Endothelial cell (in vitro differentiated cells): ENCODE data around the gene GAN. TPM values are rescaled to one million over a fixed set of nuclear protein-coding genes. Genes with fewer than 3 reads are reported as not detected.
A peak's percentile ranks its signal among the peaks of the same experiment; 100 is the strongest.

Experiments used
- DNase-seq: peaks from one replicate; pipeline ENCODE4 v3.0.0; 2021; ENCODE audit warnings: low spot score
- H3K27ac Mint-ChIP-seq: one replicate; pipeline ENCODE4 v1.8.0; 2021; ENCODE audit warnings: mixed read lengths, inconsistent platforms; ENCODE audit not compliant: unreplicated experiment
- H3K27me3 Mint-ChIP-seq: one replicate; pipeline ENCODE4 v1.8.0; 2021; ENCODE audit warnings: mild to moderate bottlenecking, moderate library complexity, mixed read lengths, inconsistent platforms; ENCODE audit not compliant: unreplicated experiment
- H3K36me3 Mint-ChIP-seq: one replicate; pipeline ENCODE4 v1.8.0; 2021; ENCODE audit warnings: mild to moderate bottlenecking, low read depth, mixed read lengths, inconsistent platforms; ENCODE audit not compliant: unreplicated experiment
- H3K4me1 Mint-ChIP-seq: one replicate; pipeline ENCODE4 v1.8.0; 2021; ENCODE audit warnings: mild to moderate bottlenecking, mixed read lengths, inconsistent platforms; ENCODE audit not compliant: unreplicated experiment
- H3K4me3 Mint-ChIP-seq: one replicate; pipeline ENCODE4 v1.8.0; 2021; ENCODE audit warnings: mild to moderate bottlenecking, mixed read lengths, inconsistent platforms; ENCODE audit not compliant: unreplicated experiment
- H3K9me3 Mint-ChIP-seq: one replicate; pipeline ENCODE4 v1.8.0; 2021; ENCODE audit warnings: mixed read lengths, inconsistent platforms; ENCODE audit not compliant: unreplicated experiment
- total RNA-seq: library from RNA; stranded (reverse); fragmentation: NEBNext Ultra II Directional; extraction: Animal tissue kit (Norgen Biotek cat#: 25700); gene quantifications from one replicate; pipeline ENCODE4 v1.2.1, GENCODE V29; 2021; ENCODE audit not compliant: unreplicated experiment
- TF ChIP-seq, protein P1 (sequence below): fragments of 200-600 bp; sonication (generic); IDR thresholded peaks from one replicate; pipeline ENCODE4 v1.5.0; 2021; ENCODE audit warnings: antibody characterized with exemption; ENCODE audit not compliant: unreplicated experiment

The GAN gene
- total RNA-seq, 1 donor from 2014 or later = 24.2 TPM

DNA sequence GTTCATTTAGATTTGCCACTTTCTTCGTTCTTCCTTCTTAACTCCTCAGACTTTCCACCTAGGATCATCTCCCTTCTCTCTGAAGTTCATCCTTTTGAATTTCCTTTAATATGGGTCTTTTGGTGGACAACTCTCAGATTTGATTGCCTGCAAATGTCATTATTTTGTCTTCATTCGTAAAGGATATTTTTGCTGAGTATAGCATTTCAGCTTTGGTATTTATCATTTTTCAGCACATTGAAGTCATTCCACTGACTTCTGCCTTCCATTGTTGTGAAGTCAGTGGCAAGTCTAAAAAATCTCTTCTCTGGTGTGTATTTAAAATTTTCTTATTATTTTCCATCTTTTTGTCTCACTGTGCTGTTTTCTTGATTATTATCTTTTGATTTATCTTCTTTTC, 45.4 kb downstream of the GAN start:
- peaks cover 37% of the 10 kb centered on the region for H3K36me3 Mint-ChIP-seq
- H3K27ac Mint-ChIP-seq = no peak overlapping the region
- TF ChIP-seq, protein P1, sequence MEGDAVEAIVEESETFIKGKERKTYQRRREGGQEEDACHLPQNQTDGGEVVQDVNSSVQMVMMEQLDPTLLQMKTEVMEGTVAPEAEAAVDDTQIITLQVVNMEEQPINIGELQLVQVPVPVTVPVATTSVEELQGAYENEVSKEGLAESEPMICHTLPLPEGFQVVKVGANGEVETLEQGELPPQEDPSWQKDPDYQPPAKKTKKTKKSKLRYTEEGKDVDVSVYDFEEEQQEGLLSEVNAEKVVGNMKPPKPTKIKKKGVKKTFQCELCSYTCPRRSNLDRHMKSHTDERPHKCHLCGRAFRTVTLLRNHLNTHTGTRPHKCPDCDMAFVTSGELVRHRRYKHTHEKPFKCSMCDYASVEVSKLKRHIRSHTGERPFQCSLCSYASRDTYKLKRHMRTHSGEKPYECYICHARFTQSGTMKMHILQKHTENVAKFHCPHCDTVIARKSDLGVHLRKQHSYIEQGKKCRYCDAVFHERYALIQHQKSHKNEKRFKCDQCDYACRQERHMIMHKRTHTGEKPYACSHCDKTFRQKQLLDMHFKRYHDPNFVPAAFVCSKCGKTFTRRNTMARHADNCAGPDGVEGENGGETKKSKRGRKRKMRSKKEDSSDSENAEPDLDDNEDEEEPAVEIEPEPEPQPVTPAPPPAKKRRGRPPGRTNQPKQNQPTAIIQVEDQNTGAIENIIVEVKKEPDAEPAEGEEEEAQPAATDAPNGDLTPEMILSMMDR = no peak
- no peak overlapping the region for H3K4me3 Mint-ChIP-seq
- H3K9me3 Mint-ChIP-seq = no peaks in the 10 kb centered on the region
- DNase-seq = no peak
- H3K27me3 Mint-ChIP-seq = peaks cover 3% of the 10 kb centered on the region
- H3K4me1 Mint-ChIP-seq = no peaks in the 10 kb centered on the region

DNA sequence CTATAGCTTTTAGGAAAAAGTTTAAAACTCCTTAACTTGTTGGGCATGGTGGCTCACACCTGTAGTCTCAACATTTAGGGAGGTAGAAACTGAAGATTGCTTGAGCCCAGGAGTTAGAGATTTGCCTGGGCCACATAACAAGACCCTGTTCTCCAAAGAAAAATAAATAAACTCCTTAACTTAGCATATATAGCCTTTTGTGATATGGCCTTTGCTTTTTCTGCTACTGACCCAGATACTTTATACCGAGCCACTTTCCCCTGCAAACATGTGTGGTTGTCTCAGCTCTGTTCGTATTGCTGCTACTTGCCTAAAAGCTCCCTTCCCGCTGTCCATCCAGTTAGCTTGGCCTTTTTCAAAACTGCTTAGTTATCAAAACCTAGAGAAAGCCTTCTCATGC, 51.0 kb downstream of the GAN start:
- Mint-ChIP-seq H3K27ac (no peak overlapping the region), H3K9me3 (no peaks in the 10 kb centered on the region), H3K27me3 (peaks cover 3% of the 10 kb centered on the region), H3K36me3 (peaks cover 26% of the 10 kb centered on the region), H3K4me3 (no peak overlapping the region), H3K4me1 (peaks cover 7% of the 10 kb centered on the region)
- TF ChIP-seq, protein P1 = no peak
- no peak for DNase-seq

DNA sequence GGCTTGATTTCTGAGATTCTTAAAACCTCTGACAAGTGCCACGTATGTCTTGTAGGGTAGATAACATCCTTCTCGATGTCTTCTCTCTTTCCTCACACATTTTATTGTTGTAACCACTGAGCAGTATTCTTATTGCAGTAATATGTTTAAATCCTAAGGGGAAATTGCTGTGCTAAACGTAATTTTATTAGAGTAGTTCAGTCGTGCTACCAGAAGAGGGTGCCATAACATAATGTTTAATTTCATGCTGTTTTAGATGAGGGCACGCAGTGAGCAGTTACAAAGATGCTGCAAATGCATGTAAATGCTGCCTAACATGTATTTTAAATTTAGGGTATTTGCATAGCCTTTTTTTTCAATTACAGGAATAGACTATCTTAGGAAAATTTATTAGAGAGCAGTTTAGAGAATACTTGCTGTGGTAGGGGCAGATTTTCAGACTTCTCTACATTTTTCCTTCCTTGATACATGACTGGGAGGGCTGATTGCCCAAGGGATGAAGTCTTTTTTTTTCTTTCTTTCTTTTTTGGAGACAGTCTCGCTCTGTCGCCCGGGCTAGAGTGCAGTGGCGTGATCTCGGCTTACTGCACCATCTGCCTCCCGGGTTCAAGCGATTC, 51.7 kb downstream of the GAN start:
- peaks cover 26% of the 10 kb centered on the region for H3K36me3 Mint-ChIP-seq
- peaks cover 10% of the 10 kb centered on the region for H3K4me1 Mint-ChIP-seq

DNA sequence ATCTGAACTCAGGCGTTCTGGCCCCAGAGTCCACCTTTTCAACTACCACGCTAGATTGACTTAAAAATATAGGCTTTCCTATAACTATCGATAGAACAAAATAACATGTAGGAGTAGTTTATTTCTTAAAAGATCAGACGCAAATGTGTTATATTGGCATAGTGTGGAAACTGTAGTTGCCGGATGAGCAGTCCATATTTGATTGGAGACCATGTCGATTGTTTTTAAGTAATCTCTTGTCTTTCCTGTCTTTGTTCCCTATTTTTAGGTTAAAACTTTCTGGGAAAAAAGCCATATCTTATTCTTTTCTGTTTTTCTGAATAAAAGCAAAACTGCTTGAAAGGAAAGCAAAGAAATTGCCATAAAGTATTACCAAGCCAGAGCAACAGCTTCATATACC, 53.1 kb downstream of the GAN start:
- Mint-ChIP-seq H3K9me3 (no peaks in the 10 kb centered on the region), H3K27me3 (peaks cover under 1% of the 10 kb centered on the region), H3K27ac (no peak overlapping the region), H3K4me1 (peaks cover 18% of the 10 kb centered on the region), H3K36me3 (peaks cover 12% of the 10 kb centered on the region), H3K4me3 (no peak overlapping the region)
- TF ChIP-seq, protein P1 = no peak
- DNase-seq = no peak

More for the DNA sequence above, 51.7 kb downstream of the GAN start:
- DNase-seq = no peak
- H3K9me3 Mint-ChIP-seq = no peaks in the 10 kb centered on the region
- no peak overlapping the region for H3K27ac Mint-ChIP-seq
- no peak overlapping the region for H3K4me3 Mint-ChIP-seq
- H3K27me3 Mint-ChIP-seq = peaks cover 3% of the 10 kb centered on the region
- TF ChIP-seq, protein P1 = peak; percentile 65

DNA sequence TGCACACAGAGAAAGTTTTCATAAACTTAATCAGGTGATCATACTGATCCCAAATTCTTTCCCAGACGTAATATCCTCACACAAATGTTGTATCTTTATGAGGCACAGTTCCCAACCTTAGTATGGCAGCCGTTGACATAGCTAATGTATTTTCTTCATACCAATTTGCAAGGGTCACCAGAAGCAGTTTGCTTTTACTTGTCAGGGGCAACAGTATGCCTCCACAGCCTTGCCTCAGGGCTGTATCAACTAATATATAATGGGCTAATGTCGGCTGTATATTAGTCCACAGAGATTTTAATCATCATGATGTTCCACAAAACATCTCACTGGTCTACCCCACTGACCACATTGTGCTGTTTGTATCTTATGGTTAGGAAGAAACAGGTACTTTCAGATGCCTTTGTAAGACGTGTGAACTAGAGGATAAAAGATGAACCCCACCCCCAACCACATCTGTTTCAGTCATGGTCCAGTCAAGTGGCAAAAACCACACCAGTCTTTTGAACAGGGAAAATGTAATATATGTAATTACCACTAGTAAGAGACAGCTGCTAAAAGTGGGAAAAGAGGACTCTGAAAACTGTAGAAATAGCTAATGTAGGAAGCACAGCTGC, 55.2 kb downstream of the GAN start:
- Mint-ChIP-seq H3K27me3 (no peaks in the 10 kb centered on the region), H3K4me3 (no peak overlapping the region)
- TF ChIP-seq, protein P1 = no peak

More for the DNA sequence above, 55.2 kb downstream of the GAN start:
- no peaks in the 10 kb centered on the region for H3K36me3 Mint-ChIP-seq
- peaks cover 31% of the 10 kb centered on the region for H3K4me1 Mint-ChIP-seq
- DNase-seq = no peak
- H3K27ac Mint-ChIP-seq = no peak overlapping the region
- no peaks in the 10 kb centered on the region for H3K9me3 Mint-ChIP-seq
